Neural crest cell (in vitro differentiated cells): ENCODE data around the gene HTR3A. TPM values are rescaled to one million over a fixed set of nuclear protein-coding genes. Genes with fewer than 3 reads are reported as not detected.

ENCODE experiments used
- DNase-seq: peaks from one replicate; pipeline ENCODE4 v3.0.0; 2021; ENCODE audit warnings: low read depth, mixed read lengths, low spot score
- H3K27ac Mint-ChIP-seq: one replicate; pipeline ENCODE4 v1.8.0; 2021; ENCODE audit warnings: mild to moderate bottlenecking, mixed read lengths; ENCODE audit not compliant: unreplicated experiment
- H3K27me3 Mint-ChIP-seq: 2 replicates; pipeline ENCODE4 v1.8.0; 2021; ENCODE audit warnings: low read depth, mild to moderate bottlenecking, mixed read lengths
- H3K36me3 Mint-ChIP-seq: 2 replicates; pipeline ENCODE4 v1.8.0; 2021; ENCODE audit warnings: low read depth, mild to moderate bottlenecking, mixed read lengths
- H3K4me1 Mint-ChIP-seq: 2 replicates; pipeline ENCODE4 v1.8.0; 2021; ENCODE audit warnings: mixed read lengths
- H3K4me3 Mint-ChIP-seq: one replicate; pipeline ENCODE4 v1.8.0; 2021; ENCODE audit warnings: mild to moderate bottlenecking, mixed read lengths
- H3K9me3 Mint-ChIP-seq: 2 replicates; pipeline ENCODE4 v1.8.0; 2021; ENCODE audit warnings: mixed read lengths
- total RNA-seq: library from RNA; stranded (reverse); gene quantifications from 2 replicates; pipeline ENCODE4 v1.2.1, GENCODE V29; 2021
- TF ChIP-seq, protein P1 (sequence below): fragments of 200-600 bp; sonication (generic); conservative IDR thresholded peaks from 2 replicates; pipeline ENCODE4 v1.5.0; 2021; ENCODE audit warnings: antibody characterized with exemption, mild to moderate bottlenecking

The HTR3A gene
- total RNA-seq, 1 donor from 2014 or later: 3.8 TPM

DNA sequence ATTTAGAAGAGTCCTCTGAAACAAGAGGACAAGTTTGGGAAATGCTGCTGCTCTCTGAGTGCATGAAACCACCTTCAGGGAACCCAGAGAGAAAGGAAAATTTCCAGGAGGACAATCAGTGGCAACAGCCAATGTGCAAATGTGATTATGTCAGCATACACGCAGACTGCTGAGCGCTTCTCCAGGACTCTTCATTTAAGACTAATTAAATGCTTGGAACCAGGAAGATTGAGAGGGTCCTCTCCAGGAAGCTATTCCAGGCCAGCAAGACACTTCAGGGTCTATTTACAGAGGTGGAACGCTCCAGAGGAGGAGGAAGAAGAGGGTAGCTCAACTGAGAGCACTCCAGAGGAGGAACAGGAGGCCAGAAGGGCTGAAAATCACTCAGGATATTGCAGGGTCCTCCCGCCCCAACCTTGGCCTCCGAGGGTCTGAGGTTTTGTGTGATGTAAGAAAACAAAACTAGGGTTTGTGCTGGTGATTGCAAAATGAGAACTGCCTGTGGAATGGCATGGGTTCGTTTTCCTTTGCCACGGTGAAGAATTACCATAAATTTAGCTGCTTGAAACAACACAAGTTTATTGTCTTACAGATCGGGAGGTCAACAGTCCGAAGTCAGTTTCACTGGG, 14.1 kb upstream of the HTR3A start:
- TF ChIP-seq, protein P1, sequence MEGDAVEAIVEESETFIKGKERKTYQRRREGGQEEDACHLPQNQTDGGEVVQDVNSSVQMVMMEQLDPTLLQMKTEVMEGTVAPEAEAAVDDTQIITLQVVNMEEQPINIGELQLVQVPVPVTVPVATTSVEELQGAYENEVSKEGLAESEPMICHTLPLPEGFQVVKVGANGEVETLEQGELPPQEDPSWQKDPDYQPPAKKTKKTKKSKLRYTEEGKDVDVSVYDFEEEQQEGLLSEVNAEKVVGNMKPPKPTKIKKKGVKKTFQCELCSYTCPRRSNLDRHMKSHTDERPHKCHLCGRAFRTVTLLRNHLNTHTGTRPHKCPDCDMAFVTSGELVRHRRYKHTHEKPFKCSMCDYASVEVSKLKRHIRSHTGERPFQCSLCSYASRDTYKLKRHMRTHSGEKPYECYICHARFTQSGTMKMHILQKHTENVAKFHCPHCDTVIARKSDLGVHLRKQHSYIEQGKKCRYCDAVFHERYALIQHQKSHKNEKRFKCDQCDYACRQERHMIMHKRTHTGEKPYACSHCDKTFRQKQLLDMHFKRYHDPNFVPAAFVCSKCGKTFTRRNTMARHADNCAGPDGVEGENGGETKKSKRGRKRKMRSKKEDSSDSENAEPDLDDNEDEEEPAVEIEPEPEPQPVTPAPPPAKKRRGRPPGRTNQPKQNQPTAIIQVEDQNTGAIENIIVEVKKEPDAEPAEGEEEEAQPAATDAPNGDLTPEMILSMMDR: no peak
- Mint-ChIP-seq H3K36me3 (no peaks in the 10 kb centered on the region), H3K27ac (no peak overlapping the region), H3K4me1 (peaks cover 23% of the 10 kb centered on the region), H3K9me3 (peaks cover 7% of the 10 kb centered on the region), H3K4me3 (no peak overlapping the region), H3K27me3 (no peaks in the 10 kb centered on the region)
- DNase-seq: no peak

GRCh38 chr11:113967361-113967760, 7.5 kb upstream of the HTR3A start:
- DNase-seq: no peak
- no peak overlapping the region for H3K27ac Mint-ChIP-seq
- H3K36me3 Mint-ChIP-seq: no peaks in the 10 kb centered on the region
- TF ChIP-seq, protein P1: no peak
- peaks cover 4% of the 10 kb centered on the region for H3K9me3 Mint-ChIP-seq
- H3K4me1 Mint-ChIP-seq: peaks cover 6% of the 10 kb centered on the region
- no peak overlapping the region for H3K4me3 Mint-ChIP-seq
- peaks cover 3% of the 10 kb centered on the region for H3K27me3 Mint-ChIP-seq

DNA sequence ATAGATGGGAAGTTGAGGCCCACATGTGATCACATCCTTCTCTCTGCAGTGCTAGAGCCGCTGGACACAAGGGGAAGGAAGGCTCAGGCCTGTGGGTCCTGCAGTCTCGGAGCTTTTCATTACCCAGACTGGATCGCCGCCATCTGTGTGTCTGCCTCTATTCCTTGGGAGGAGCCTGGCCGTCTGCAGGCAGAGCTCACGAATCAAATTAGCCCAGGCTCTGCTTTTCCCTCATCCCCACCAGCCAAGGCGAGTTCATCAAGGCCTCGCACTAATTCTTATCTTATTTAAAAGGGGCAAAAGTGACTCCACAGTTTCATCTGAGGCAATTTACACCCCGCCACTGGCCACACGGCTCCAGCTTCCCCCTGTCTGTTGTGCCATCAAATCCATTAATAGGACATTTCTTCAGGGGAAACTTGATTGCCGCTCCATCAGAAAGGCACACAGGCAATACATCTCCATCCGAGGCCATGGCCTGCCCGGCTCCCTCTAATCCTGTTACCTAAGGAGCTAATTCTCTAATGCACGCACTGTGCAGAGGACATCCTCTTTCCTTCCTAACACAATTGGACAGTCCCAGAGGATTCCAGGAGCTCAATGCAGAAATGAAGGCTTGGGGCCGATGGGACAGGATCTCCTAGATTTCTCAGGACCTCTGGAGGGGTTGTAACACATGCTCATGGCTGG, 3.3 kb upstream of the HTR3A start:
- TF ChIP-seq, protein P1: no peak
- peaks cover 10% of the 10 kb centered on the region for H3K4me1 Mint-ChIP-seq
- H3K27ac Mint-ChIP-seq: no peak overlapping the region
- peaks cover 12% of the 10 kb centered on the region for H3K27me3 Mint-ChIP-seq
- no peaks in the 10 kb centered on the region for H3K9me3 Mint-ChIP-seq
- DNase-seq: no peak
- H3K4me3 Mint-ChIP-seq: no peak overlapping the region
- H3K36me3 Mint-ChIP-seq: no peaks in the 10 kb centered on the region

DNA sequence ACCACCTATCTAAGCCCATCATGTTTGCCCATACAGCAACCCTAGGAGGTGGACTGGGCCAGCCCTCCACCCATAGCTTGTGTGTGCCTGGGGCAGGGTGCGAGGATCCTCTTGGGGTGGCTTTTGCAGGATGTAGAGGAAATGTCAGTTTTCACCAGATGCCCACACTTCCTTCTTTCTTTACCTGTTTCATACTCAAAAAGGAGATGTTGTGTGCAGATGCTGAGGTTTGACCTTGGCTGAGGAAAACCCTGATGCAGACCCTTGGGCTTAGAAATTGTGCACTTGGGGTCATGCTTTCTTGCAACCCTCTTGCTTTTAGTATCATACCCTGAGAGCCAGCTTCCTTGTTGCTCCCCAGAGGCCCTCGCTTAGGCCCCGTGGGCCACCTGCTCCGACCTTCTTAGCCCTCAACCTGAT, 2.2 kb downstream of the HTR3A start:
- H3K27me3 Mint-ChIP-seq: peaks cover 24% of the 10 kb centered on the region
- H3K4me3 Mint-ChIP-seq: no peak overlapping the region
- H3K36me3 Mint-ChIP-seq: no peaks in the 10 kb centered on the region
- H3K9me3 Mint-ChIP-seq: no peaks in the 10 kb centered on the region
- TF ChIP-seq, protein P1: no peak
- no peak overlapping the region for H3K27ac Mint-ChIP-seq
- peaks cover 10% of the 10 kb centered on the region for H3K4me1 Mint-ChIP-seq
- no peak for DNase-seq

- Mint-ChIP-seq H3K9me3 (no peaks in the 10 kb centered on the region), H3K4me1 (peaks cover 10% of the 10 kb centered on the region), H3K27ac (no peak overlapping the region), H3K27me3 (peaks cover 20% of the 10 kb centered on the region), H3K4me3 (no peak overlapping the region), H3K36me3 (no peaks in the 10 kb centered on the region)
- TF ChIP-seq, protein P1: no peak
- no peak for DNase-seq
Measured at GRCh38 chr11:113977701-113978100, 2.8 kb downstream of the HTR3A start.
